ENCODE measurements around the gene ORC2.
"Not testable (repeated sequence)": the region's sequence is repeated elsewhere in the genome, so short reads cannot be mapped to it uniquely, and the experiment has no call there.

Gene ORC2

GRCh38 chr2:200930947-200931626, 32.4 kb downstream of the ORC2 start:
- no peak for DNase-seq

DNA sequence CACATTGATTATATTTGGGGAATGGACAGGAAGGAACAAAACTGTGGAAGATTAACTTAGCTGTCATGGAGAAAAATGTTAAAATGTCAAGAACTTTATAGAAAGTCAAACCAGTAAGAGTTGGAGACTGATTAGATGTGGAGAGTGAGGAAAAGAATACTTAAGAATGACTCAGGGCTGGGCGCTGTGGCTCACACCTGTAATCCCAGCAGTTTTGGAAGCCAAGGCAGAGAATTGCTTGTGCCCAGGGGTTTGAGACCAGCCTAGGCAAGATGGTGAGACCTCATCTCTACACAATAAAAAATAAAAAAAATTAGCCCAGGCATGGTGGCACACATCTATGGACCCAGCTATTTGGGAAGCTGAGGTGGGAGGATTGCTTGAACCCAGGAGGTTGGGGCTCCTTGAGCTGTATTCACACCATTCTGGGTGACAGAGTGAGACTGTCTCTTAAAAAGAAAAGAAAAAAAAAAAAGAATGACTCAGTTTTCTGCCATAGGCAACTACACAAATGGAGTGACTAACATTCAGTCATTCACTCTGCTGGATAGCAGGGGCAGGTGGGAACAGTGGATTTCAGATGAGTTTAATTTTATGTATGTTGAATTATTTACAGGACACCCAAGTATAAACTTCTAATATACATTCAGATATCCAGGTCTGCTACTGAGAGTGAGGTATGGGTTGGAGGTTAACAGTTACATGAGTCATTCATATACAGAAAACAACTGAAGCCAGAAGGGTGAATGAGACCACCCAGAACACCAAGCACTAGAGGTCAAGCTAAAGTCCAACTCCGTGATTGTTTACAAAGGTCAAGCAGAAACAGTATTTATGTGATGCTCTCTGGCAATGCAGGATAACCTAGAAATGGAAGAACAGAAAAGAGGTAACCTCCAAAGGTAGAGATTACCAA, 33.9 kb downstream of the ORC2 start:
- DNase-seq, result no peak

GRCh38 chr2:200922439-200922838, 41.0 kb downstream of the ORC2 start:
- DNase-seq, result no peak

- no peak for DNase-seq
Observed at GRCh38 chr2:200913654-200914053, 49.8 kb downstream of the ORC2 start.

GRCh38 chr2:200909958-200910357, 53.5 kb downstream of the ORC2 start:
- DNase-seq, result no peak

DNA sequence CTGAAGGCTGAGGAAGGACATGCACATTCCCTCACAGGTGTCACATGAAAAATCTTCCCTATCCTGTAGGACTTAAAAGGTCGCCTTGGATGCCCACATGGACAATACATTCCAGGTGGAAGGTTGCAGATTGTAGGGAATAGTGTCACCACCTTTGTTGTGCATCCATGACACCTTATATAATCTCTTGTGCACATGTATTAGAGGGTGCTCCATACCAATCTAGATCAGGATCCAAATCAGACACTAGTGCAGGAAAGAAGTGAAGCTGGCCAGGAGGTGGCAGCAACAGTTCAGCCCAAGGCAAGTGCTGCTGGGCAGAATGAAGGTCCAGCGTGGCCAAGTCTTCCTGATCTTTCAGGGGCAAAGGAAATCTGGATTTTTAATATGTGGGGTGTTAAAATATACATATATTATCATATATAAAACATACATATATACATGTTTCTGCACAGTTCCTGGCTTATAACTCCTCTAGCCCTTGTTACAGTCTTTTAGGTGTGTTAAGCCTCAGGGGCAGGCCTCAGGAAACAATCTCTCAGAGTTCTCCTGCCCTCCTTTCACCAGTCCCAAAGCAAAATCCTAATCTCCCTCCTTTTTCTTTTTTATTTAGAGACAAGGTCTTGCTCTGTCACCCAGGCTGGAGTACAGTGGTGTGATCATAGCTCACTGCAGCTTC, 57.7 kb downstream of the ORC2 start:
- peak; percentile 56 for DNase-seq

GRCh38 chr2:200901459-200902072, 61.9 kb downstream of the ORC2 start:
- DNase-seq, result peak; percentile 49

- DNase-seq, result no peak
Observed at GRCh38 chr2:200899482-200899881, 64.0 kb downstream of the ORC2 start.

GRCh38 chr2:200888704-200889625, 74.5 kb downstream of the ORC2 start, which contains the start of the genes NIF3L1 and PPIL3:
NIF3L1 (plus strand) TSS chr2:200889371; CDS start chr2:200891944, 2,573 bp downstream.
PPIL3 (minus strand) TSS chr2:200889077; CDS start chr2:200887615, 1,462 bp downstream.
- DNase-seq, result peak; percentile 96

- not testable (repeated sequence) for DNase-seq
Observed at GRCh38 chr2:200881715-200882249, 81.7 kb downstream of the ORC2 start.

DNA sequence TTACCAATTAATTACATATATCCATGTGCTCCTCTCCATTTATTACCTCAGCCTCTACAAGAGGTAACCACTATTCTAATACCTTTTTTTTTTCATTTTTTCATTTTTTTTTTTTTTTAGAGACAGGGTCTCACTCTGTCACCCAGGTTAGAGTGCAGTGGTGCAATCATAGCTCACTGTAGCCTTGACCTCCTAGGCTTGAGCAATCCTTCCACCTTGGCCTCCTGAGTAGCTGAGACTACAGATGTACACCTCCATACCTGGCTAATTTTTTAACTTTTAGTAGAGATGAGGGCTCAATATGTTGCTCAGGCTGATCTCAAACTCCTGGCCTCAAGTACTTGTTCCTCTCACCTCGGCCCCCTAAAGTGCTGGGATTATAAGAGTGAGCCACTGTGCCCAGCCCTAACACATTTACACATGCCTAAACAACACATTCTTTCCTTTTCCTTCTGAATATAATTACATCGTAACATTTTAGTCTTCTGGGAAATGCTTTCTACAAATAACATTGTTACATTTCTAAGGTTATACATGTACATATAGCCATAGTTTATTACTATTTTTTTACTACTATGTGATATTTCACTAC, 85.1 kb downstream of the ORC2 start:
- no peak for DNase-seq

DNA sequence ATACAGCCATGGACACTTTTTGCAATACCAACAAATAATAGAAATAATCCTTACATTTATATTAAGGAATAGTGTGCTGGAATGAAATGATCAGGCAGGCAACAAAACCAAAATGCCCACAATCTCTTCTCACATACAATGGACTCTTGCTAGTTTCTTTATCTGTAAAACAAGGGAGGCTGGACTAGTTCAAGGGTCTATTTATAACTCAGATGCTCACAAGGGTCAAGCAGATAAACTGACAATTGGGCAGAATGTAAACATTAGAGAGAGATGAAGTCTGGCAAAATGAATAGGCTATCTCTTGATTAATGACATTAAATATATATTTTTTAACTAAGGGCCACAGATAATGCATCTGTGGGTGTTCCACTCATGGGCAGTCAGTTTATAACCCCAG, 86.0 kb downstream of the ORC2 start:
- no peak for DNase-seq

DNA sequence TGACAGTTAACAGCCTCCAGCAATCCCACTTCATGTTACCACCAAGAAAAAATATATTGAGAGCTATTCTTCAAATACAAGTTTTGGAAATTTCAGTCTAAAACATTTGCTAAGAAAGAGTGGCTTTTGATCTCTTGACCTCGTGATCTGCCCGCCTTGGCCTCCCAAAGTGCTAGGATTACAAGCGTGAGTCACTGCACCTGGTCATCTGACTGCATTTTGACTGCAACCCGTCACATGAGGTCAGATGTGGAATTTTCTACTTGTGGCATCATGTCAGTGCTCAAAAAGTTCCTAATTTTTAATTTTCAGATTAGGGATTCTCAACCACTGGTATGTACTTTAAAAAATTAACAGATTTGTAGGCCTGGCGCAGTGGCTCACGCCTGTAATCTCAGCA, 89.9 kb downstream of the ORC2 start:
- no peak for DNase-seq

- no peak for DNase-seq
Observed at GRCh38 chr2:200871151-200871550, 92.3 kb downstream of the ORC2 start.

- DNase-seq, result no peak
Observed at GRCh38 chr2:200869014-200869413, 94.4 kb downstream of the ORC2 start.

- peak; percentile 98 for DNase-seq
Observed at GRCh38 chr2:200864176-200865034, 99.1 kb downstream of the ORC2 start, which contains the start of gene CLK1. CLK1 (minus strand) TSS chr2:200864658; CDS start chr2:200861862, 2,796 bp downstream.

- DNase-seq, result peak; percentile 22
Observed at GRCh38 chr2:200863782-200864175, 99.7 kb downstream of the ORC2 start.

GRCh38 chr2:200862532-200863000, 100.9 kb downstream of the ORC2 start:
- peak; percentile 43 for DNase-seq

DNA sequence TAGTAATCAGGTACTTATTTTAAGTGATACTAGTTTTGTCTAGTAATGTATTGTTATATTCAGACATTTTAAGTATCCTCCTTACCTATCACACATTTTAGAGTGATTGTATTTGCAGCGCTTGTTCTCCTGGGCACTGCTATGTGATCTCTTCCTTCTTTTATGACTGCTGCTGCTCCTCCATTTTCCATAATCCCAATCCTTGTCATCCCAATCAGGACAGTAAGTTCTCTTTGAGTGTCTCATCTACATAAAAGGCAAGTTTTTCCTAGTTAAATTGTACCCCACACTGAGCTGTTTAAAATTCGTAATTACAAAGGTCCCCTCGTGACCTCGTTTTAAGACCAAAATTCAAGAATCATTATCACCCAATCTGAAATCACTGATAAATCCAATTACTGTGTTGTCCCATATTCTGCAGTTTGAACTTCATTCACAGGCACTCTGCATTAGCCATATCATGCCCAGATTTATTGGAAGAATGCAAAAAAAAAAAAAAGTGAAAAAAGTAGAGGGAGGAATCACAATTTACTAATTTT, 101.8 kb downstream of the ORC2 start:
- no peak for DNase-seq

All from stimulated activated CD4-positive, alpha-beta T cell treated with anti-CD3 and anti-CD28 coated beads, Interleukin-4, amount 100 ng/mL, for 1 hour (primary cell).